HCT116 (cell line): ENCODE measurements around the gene MEGF10. TPM values are rescaled to one million over a fixed set of nuclear protein-coding genes. Genes with fewer than 3 reads are reported as not detected.

Experiments used
- ATAC-seq: fragments of 200-7000 bp; cut with Tn5 transposase; 2 replicates; pipeline ENCODE4 v1.9.1; 2020; ENCODE audit warnings: mild to moderate bottlenecking, moderate library complexity
- BruUV-seq: library from RNA; stranded (reverse); fragments of 400-500 nt; replicated peaks from 2 replicates; lab custom pipeline; 2021; lab: Mats Ljungman, UMichigan
- CTCF ChIA-PET: fragments of 300-600 bp; sonication (Branson Sonifier 250); formaldehyde crosslinking; loops from one replicate; lab custom pipeline; 2021; ENCODE audit warnings: antibody characterized with exemption; lab: Charles Lee
- POLR2A ChIA-PET: fragments of 300-600, 350-600 bp; sonication (Branson Sonifier 250); formaldehyde crosslinking; loops from one replicate; lab custom pipeline; 2021; ENCODE audit warnings: antibody characterized with exemption; lab: Charles Lee
- RAD21 ChIA-PET, 2 experiments: fragments of 300-600 bp; sonication (Branson Sonifier 250); formaldehyde crosslinking; loops; one replicate each; lab custom pipeline; 2023; ENCODE audit warnings: low total read pairs in 2 of 2; ENCODE audit not compliant: uncharacterized antibody in 2 of 2, unreplicated experiment in 2 of 2, low non-redundant PET in 1 of 2; lab: Charles Lee
- DNase-seq: peaks from one replicate; pipeline ENCODE4 v3.0.0-alpha.2; 2010; ENCODE audit warnings: low read depth, low spot score
- H2AFZ ChIP-seq: fragments of 200-600 bp; shearing (Covaris generic), sonication (generic); 2 replicates; pipeline ENCODE4 v1.6.1; 2017; ENCODE audit warnings: low read depth, mixed run types, mixed read lengths, antibody characterized with exemption, low read length; ENCODE audit not compliant: poor library complexity, severe bottlenecking
- H3K27ac ChIP-seq: 2 replicates; pipeline ENCODE4 v1.5.1; 2012; ENCODE audit warnings: low read depth, low read length
- H3K27me3 ChIP-seq: fragments of 200-600 bp; sonication (generic); 2 replicates; pipeline ENCODE4 v1.6.1; 2016; ENCODE audit warnings: mixed run types, low read length, mixed read lengths; ENCODE audit not compliant: insufficient read depth
- H3K36me3 ChIP-seq, 2 experiments: fragments of 200-500 bp in 1 of 2; fragments of 200-600 bp in 1 of 2; sonication (Bioruptor generic) in 1 of 2; sonication (generic) in 1 of 2; 2 replicates each; pipeline versions ENCODE4 v1.5.1 to v1.6.1; 2014 to 2016; ENCODE audit warnings: low read length in 2 of 2, inconsistent platforms in 1 of 2, mixed read lengths in 1 of 2, mixed run types in 1 of 2; ENCODE audit not compliant: insufficient read depth in 2 of 2, control insufficient read depth in 1 of 2
- H3K4me1 ChIP-seq, 2 experiments: fragments of 200-600 bp in 1 of 2; sonication (generic) in 1 of 2; 2 replicates each; pipeline versions ENCODE4 v1.5.1 to v1.6.1; 2012 to 2017; ENCODE audit warnings: low read length in 2 of 2, inconsistent platforms in 1 of 2, mild to moderate bottlenecking in 1 of 2, mixed read lengths in 1 of 2, mixed run types in 1 of 2, moderate library complexity in 1 of 2; ENCODE audit not compliant: insufficient read depth in 2 of 2, control insufficient read depth in 1 of 2
- H3K4me2 ChIP-seq: fragments of 200-600 bp; sonication (generic); 2 replicates; pipeline ENCODE4 v1.6.1; 2017; ENCODE audit warnings: mixed run types, low read length, mixed read lengths
- H3K4me3 ChIP-seq, 2 experiments: fragments of 200-600 bp in 1 of 2; sonication (generic) in 1 of 2; replicated peaks in 1 of 2; 2 replicates each; pipeline ENCODE4 v1.5.1; 2011 to 2016; ENCODE audit warnings: low read length in 2 of 2, control low read depth in 1 of 2, low read depth in 1 of 2, mild to moderate bottlenecking in 1 of 2, mixed read lengths in 1 of 2, mixed run types in 1 of 2
- H3K79me2 ChIP-seq: fragments of 200-600 bp; sonication (generic); 2 replicates; pipeline ENCODE4 v1.6.1; 2017; ENCODE audit warnings: mild to moderate bottlenecking, mixed run types, low read length, moderate library complexity, mixed read lengths; ENCODE audit not compliant: insufficient read depth
- H3K9ac ChIP-seq: fragments of 200-600 bp; sonication (generic); 2 replicates; pipeline ENCODE4 v1.6.1; 2016; ENCODE audit warnings: low read length, mixed read lengths
- H3K9me2 ChIP-seq: fragments of 200-600 bp; sonication (generic), shearing (Covaris generic); 2 replicates; pipeline ENCODE4 v1.6.1; 2017; ENCODE audit warnings: mixed run types, mild to moderate bottlenecking, moderate library complexity; ENCODE audit not compliant: insufficient read depth
- H3K9me3 ChIP-seq, 2 experiments: fragments of 200-500 bp in 1 of 2; fragments of 200-600 bp in 1 of 2; sonication (Bioruptor generic) in 1 of 2; sonication (generic) in 1 of 2; 2 replicates each; pipeline ENCODE4 v1.6.1; 2014 to 2017; ENCODE audit warnings: low read length in 2 of 2, mixed read lengths in 2 of 2, inconsistent platforms in 1 of 2, low read depth in 1 of 2, mild to moderate bottlenecking in 1 of 2, mixed run types in 1 of 2, moderate library complexity in 1 of 2; ENCODE audit not compliant: control insufficient read depth in 1 of 2, insufficient read depth in 1 of 2
- H4K20me1 ChIP-seq: fragments of 200-600 bp; sonication (generic), shearing (Covaris generic); 2 replicates; pipeline ENCODE4 v1.6.1; 2017; ENCODE audit warnings: mixed run types, mild to moderate bottlenecking, moderate library complexity; ENCODE audit not compliant: insufficient read depth
- ATF3 ChIP-seq: IDR thresholded peaks from 2 replicates; pipeline ENCODE4 v1.6.1; 2012
- CBX3 ChIP-seq: IDR thresholded peaks from 2 replicates; pipeline ENCODE4 v1.6.1; 2012; ENCODE audit warnings: low read depth
- CEBPB ChIP-seq: IDR thresholded peaks from 2 replicates; pipeline ENCODE4 v1.6.1; 2012; ENCODE audit warnings: low read depth
- CTCF ChIP-seq, 3 experiments: fragments of 200-600 bp in 1 of 3; sonication (generic) in 1 of 3; IDR thresholded peaks in 2 of 3; conservative IDR thresholded peaks in 1 of 3; 2 replicates each; pipeline ENCODE4 v1.5.1; 2012 to 2017; ENCODE audit warnings: low read depth in 2 of 3, low read length in 2 of 3, antibody characterized with exemption in 1 of 3, borderline replicate concordance in 1 of 3, control low read depth in 1 of 3, mild to moderate bottlenecking in 1 of 3, mixed read lengths in 1 of 3, mixed run types in 1 of 3, moderate library complexity in 1 of 3; ENCODE audit not compliant: insufficient read depth in 1 of 3
- ELF1 ChIP-seq: IDR thresholded peaks from 2 replicates; pipeline ENCODE4 v1.6.1; 2012; ENCODE audit warnings: low read depth, borderline replicate concordance
- EZH2 ChIP-seq: fragments of 200-600 bp; sonication (generic); IDR thresholded peaks from 2 replicates; pipeline ENCODE4 v1.6.1; 2017; ENCODE audit warnings: antibody characterized with exemption, mixed run types
- FOSL1 ChIP-seq: IDR thresholded peaks from 2 replicates; pipeline ENCODE4 v1.6.1; 2012; ENCODE audit warnings: low read depth
- JUND ChIP-seq: IDR thresholded peaks from 2 replicates; pipeline ENCODE4 v1.6.1; 2012
- MAX ChIP-seq: IDR thresholded peaks from 2 replicates; pipeline ENCODE4 v1.6.1; 2012
- POLR2A ChIP-seq: IDR thresholded peaks from 2 replicates; pipeline ENCODE4 v1.7.0; 2011; ENCODE audit warnings: borderline replicate concordance; ENCODE audit not compliant: insufficient read depth, insufficient read length; ENCODE audit errors: extremely low read depth
- POLR2AphosphoS5 ChIP-seq: IDR thresholded peaks from 2 replicates; pipeline ENCODE4 v1.6.1; 2011; ENCODE audit warnings: mild to moderate bottlenecking, low read depth, low read length, moderate library complexity
- RAD21 ChIP-seq: IDR thresholded peaks from 2 replicates; pipeline ENCODE4 v1.6.1; 2012; ENCODE audit warnings: low read depth, mild to moderate bottlenecking
- REST ChIP-seq: IDR thresholded peaks from 2 replicates; pipeline ENCODE4 v1.6.1; 2012; ENCODE audit warnings: low read depth
- SIN3A ChIP-seq: IDR thresholded peaks from 2 replicates; pipeline ENCODE4 v1.6.1; 2012; ENCODE audit warnings: low read depth
- SRF ChIP-seq: IDR thresholded peaks from 2 replicates; pipeline ENCODE4 v1.6.1; 2012; ENCODE audit warnings: low read depth
- TCF7L2 ChIP-seq: IDR thresholded peaks from 2 replicates; pipeline ENCODE4 v1.7.0; 2011; ENCODE audit warnings: borderline replicate concordance, inconsistent platforms; ENCODE audit not compliant: insufficient read depth, insufficient read length; ENCODE audit errors: extremely low read depth
- ZBTB33 ChIP-seq: IDR thresholded peaks from 2 replicates; pipeline ENCODE4 v1.6.1; 2011; ENCODE audit warnings: mild to moderate bottlenecking, low read length, moderate library complexity; ENCODE audit not compliant: insufficient replicate concordance; ENCODE audit errors: extremely low read depth
- ZNF274 ChIP-seq: fragments of 200-500 bp; sonication (Bioruptor generic); IDR thresholded peaks from 2 replicates; pipeline ENCODE4 v1.6.1; 2014; ENCODE audit warnings: mild to moderate bottlenecking, low read depth, low read length, inconsistent platforms
- intact Hi-C: fragments of 100-400 bp; cut with micrococcal nuclease; formaldehyde crosslinking; loops from 2 replicates; pipeline ENCODE4 v1.10.0; 2022
- total RNA-seq: library from RNA; stranded (reverse); gene quantifications from one replicate; pipeline ENCODE4 v1.2.1, GENCODE V29; 2021; ENCODE audit not compliant: unreplicated experiment

MEGF10 gene
- total RNA-seq, 1 experiment from 2014 or later = 0.02 TPM

GRCh38 chr5:127330116-127330515 is 39.5 kb downstream of the MEGF10 start:
- no peak overlapping the region for H3K4me3 ChIP-seq
- intact Hi-C loops = no loop called here
- ChIA-PET RAD21 (no interaction called here), CTCF (no interaction called here), POLR2A (no interaction called here)
- no peaks in the 10 kb centered on the region for H3K4me1 ChIP-seq
- H3K9me3 ChIP-seq = no peaks in the 10 kb centered on the region
- no peaks in the 10 kb centered on the region for H3K27me3 ChIP-seq
- no TSS peak for BruUV-seq
- no peak overlapping the region for H3K27ac ChIP-seq
- no peak for TF ChIP-seq SIN3A
- TF ChIP-seq FOSL1 = no peak
- no peak for TF ChIP-seq CBX3
- TF ChIP-seq JUND = no peak
- no peak for TF ChIP-seq POLR2AphosphoS5
- TF ChIP-seq SRF = no peak
- TF ChIP-seq CTCF (IDR thresholded peaks at IDR 0.05 in 2 of 3, conservative IDR thresholded peaks at IDR 0.05 in 1 of 3; ENCODE audit: borderline replicate concordance in 1 of 3, insufficient read depth in 1 of 3, low read depth in 2 of 3, low read length in 2 of 3) = no peak
- TF ChIP-seq REST = no peak
- no peak for TF ChIP-seq POLR2A
- TF ChIP-seq ATF3 = no peak
- no peak for TF ChIP-seq CEBPB
- TF ChIP-seq ZNF274 = no peak
- no peak for TF ChIP-seq TCF7L2
- no peak for TF ChIP-seq ELF1
- TF ChIP-seq ZBTB33 = no peak
- no peak for TF ChIP-seq RAD21
- no peak for TF ChIP-seq MAX
- no peak for TF ChIP-seq EZH2
- H4K20me1 ChIP-seq = no peaks in the 10 kb centered on the region
- H3K79me2 ChIP-seq = no peaks in the 10 kb centered on the region
- no peak overlapping the region for H3K9ac ChIP-seq
- no peak overlapping the region for H2AFZ ChIP-seq
- ATAC-seq (no peak), DNase-seq (no peak)
- H3K36me3 ChIP-seq = no peaks in the 10 kb centered on the region
- no peaks in the 10 kb centered on the region for H3K9me2 ChIP-seq
- no peak overlapping the region for H3K4me2 ChIP-seq
